Tibial artery (tissue), 4 donors: ENCODE data around the gene TXNL1.

Experiments
- DNase-seq, 2 donors: peaks; one replicate each; pipeline ENCODE4 v3.0.0-alpha.2; 2019
- H3K27ac ChIP-seq, 2 donors: fragments of 200-600 bp; sonication (generic) in 1 of 2; 1 replicate in 1 of 2; 2 replicates in 1 of 2; pipeline ENCODE4 v1.5.1; 2018 to 2019; ENCODE audit warnings: mild to moderate bottlenecking in 1 of 2
- H3K27me3 ChIP-seq, 2 donors: fragments of 200-600 bp; sonication (generic) in 1 of 2; one replicate each; pipeline versions ENCODE4 v1.5.1 to v1.6.0; 2016 to 2019
- H3K36me3 ChIP-seq, 3 donors: fragments of 200-600 bp; sonication (generic) in 2 of 3; one replicate each; pipeline ENCODE4 v1.5.1; 2016 to 2019; ENCODE audit warnings: mild to moderate bottlenecking in 2 of 3
- H3K4me1 ChIP-seq, 4 donors: fragments of 200-600 bp; sonication (generic) in 2 of 4; 1 replicate in 3 of 4; 2 replicates in 1 of 4; pipeline ENCODE4 v1.5.1; 2016 to 2019
- H3K4me3 ChIP-seq, 2 donors: fragments of 200-600 bp; sonication (generic) in 1 of 2; 1 replicate in 1 of 2; 2 replicates in 1 of 2; pipeline ENCODE4 v1.5.1; 2018 to 2019; ENCODE audit warnings: mild to moderate bottlenecking in 2 of 2
- H3K9me3 ChIP-seq, 3 donors: fragments of 200-600 bp; sonication (generic) in 1 of 3; one replicate each; pipeline ENCODE4 v1.5.1; 2016 to 2019
- CTCF ChIP-seq, 2 experiments: fragments of 200-600 bp in 1 of 2; fragments of 450-650 bp in 1 of 2; IDR thresholded peaks; one replicate each; pipeline ENCODE4 v1.5.1; 2017 to 2019; ENCODE audit warnings: antibody characterized with exemption in 2 of 2, mild to moderate bottlenecking in 1 of 2, moderate library complexity in 1 of 2
- intact Hi-C: fragments of 100-400 bp; cut with DNase I; formaldehyde crosslinking; loops from one replicate; pipeline ENCODE4 v1.15.0; 2023; ENCODE audit warnings: low total_unique reads

TXNL1 gene

GRCh38 chr18:56598422-56598821, 40.0 kb downstream of the TXNL1 start:
- Histone ChIP-seq H3K27me3 (no peaks in the 10 kb centered on the region), H3K4me1 (peaks cover 0 to 9% (median 0%) of the 10 kb centered on the region in 4 donors), H3K27ac (no peak overlapping the region), H3K4me3 (no peak overlapping the region), H3K36me3 (peaks cover 4 to 21% (median 7%) of the 10 kb centered on the region in 3 donors), H3K9me3 (no peaks in the 10 kb centered on the region)
- TF ChIP-seq CTCF (IDR thresholded peaks at IDR 0.05), result no peak
- no peak for DNase-seq
- intact Hi-C loops, result no loop called here

GRCh38 chr18:56593906-56594305, 44.5 kb downstream of the TXNL1 start:
- Histone ChIP-seq H3K4me3 (no peak overlapping the region), H3K9me3 (no peaks in the 10 kb centered on the region), H3K36me3 (no peaks in the 10 kb centered on the region), H3K27ac (no peak overlapping the region), H3K27me3 (no peaks in the 10 kb centered on the region), H3K4me1 (peaks cover 0 to 8% (median 0%) of the 10 kb centered on the region in 4 donors)
- DNase-seq, result no peak
- no peak for TF ChIP-seq CTCF (IDR thresholded peaks at IDR 0.05)
- intact Hi-C loops, result no loop called here

GRCh38 chr18:56580026-56580425, 58.4 kb downstream of the TXNL1 start:
- TF ChIP-seq CTCF (IDR thresholded peaks at IDR 0.05), result no peak
- no peak for DNase-seq
- intact Hi-C loops, result no loop called here

GRCh38 chr18:56579451-56579850, 58.9 kb downstream of the TXNL1 start:
- H3K27me3 ChIP-seq, result no peaks in the 10 kb centered on the region
- no peaks in the 10 kb centered on the region for H3K4me1 ChIP-seq
- no peaks in the 10 kb centered on the region for H3K36me3 ChIP-seq
- no peak overlapping the region for H3K4me3 ChIP-seq
- TF ChIP-seq CTCF (IDR thresholded peaks at IDR 0.05), result no peak
- H3K9me3 ChIP-seq, result peaks cover 0 to 4% (median 0%) of the 10 kb centered on the region in 3 donors
- no peak overlapping the region for H3K27ac ChIP-seq
- intact Hi-C loops, result no loop called here
- DNase-seq, result no peak

More at GRCh38 chr18:56580026-56580425, 58.4 kb downstream of the TXNL1 start:
- H3K9me3 ChIP-seq, result peaks cover 0 to 4% (median 0%) of the 10 kb centered on the region in 3 donors
- H3K36me3 ChIP-seq, result no peaks in the 10 kb centered on the region
- H3K4me3 ChIP-seq, result no peak overlapping the region
- no peaks in the 10 kb centered on the region for H3K27me3 ChIP-seq
- H3K4me1 ChIP-seq, result no peaks in the 10 kb centered on the region
- no peak overlapping the region for H3K27ac ChIP-seq

GRCh38 chr18:56576826-56577573, 61.4 kb downstream of the TXNL1 start:
- TF ChIP-seq CTCF (IDR thresholded peaks at IDR 0.05), result no peak

More at GRCh38 chr18:56576826-56577573, 61.4 kb downstream of the TXNL1 start:
- no peaks in the 10 kb centered on the region for H3K36me3 ChIP-seq
- intact Hi-C loops, result no loop called here
- no peaks in the 10 kb centered on the region for H3K27me3 ChIP-seq
- H3K4me3 ChIP-seq, result no peak overlapping the region
- no peak overlapping the region for H3K27ac ChIP-seq
- peaks cover 0 to 4% (median 0%) of the 10 kb centered on the region in 3 donors for H3K9me3 ChIP-seq
- DNase-seq, result no peak
- H3K4me1 ChIP-seq, result no peaks in the 10 kb centered on the region
